SK-N-SH treated with all-trans-retinoic acid at 6 μM for 48 hours (cell line): ENCODE measurements around the gene EEF1G.
"Not testable (repeated sequence)": the region's sequence is repeated elsewhere in the genome, so short reads cannot be mapped to it uniquely, and the experiment has no call there.

Source experiments
- ARNTL ChIP-seq: fragments of 450-650 bp; formaldehyde crosslinking; IDR thresholded peaks from 2 replicates; pipeline ENCODE4 v1.5.0; 2020; ENCODE audit warnings: low read depth, mild to moderate bottlenecking, moderate library complexity, borderline replicate concordance
- BACH2 ChIP-seq: fragments of 250-450 bp; sonication (Bioruptor Pico); IDR thresholded peaks from 2 replicates; pipeline ENCODE4 v1.9.0; 2021; ENCODE audit warnings: mild to moderate bottlenecking, borderline replicate concordance
- CREB5 ChIP-seq: fragments of 250-450 bp; sonication (Bioruptor Pico); IDR thresholded peaks from 2 replicates; pipeline ENCODE4 v1.5.1; 2020; ENCODE audit warnings: low read depth, mild to moderate bottlenecking, moderate library complexity
- CSDC2 ChIP-seq: fragments of 250-450 bp; sonication (Bioruptor Pico); IDR thresholded peaks from 2 replicates; pipeline ENCODE4 v1.5.0; 2020; ENCODE audit warnings: mild to moderate bottlenecking, moderate library complexity
- SNAI2 ChIP-seq: fragments of 250-450 bp; sonication (Bioruptor Pico); IDR thresholded peaks from 2 replicates; pipeline ENCODE4 v1.5.0; 2020; ENCODE audit warnings: mild to moderate bottlenecking, moderate library complexity
- ZFP3 ChIP-seq: fragments of 250-450 bp; sonication (Bioruptor Pico); IDR thresholded peaks from 2 replicates; pipeline ENCODE4 v1.5.0; 2020; ENCODE audit warnings: mild to moderate bottlenecking, moderate library complexity
- ZNF565 ChIP-seq: fragments of 450-650 bp; formaldehyde crosslinking; conservative IDR thresholded peaks from 2 replicates; pipeline ENCODE4 v1.5.0; 2020; ENCODE audit warnings: low read depth, mild to moderate bottlenecking, moderate library complexity

GRCh38 chr11:62550478-62550877 lies 23.2 kb downstream of the EEF1G start:
- TF ChIP-seq SNAI2; ARNTL; ZFP3; CREB5; CSDC2; BACH2 (CRISPR knock-in tag); ZNF565 (CRISPR knock-in tag): not testable (repeated sequence)
